DMS153 treated with DMSO at 0.1 percent for 48 hours (cell line): ENCODE measurements around the gene SH3BP2.

Experiments used
- DNase-seq: peaks from one replicate; lab custom pipeline; 2025; ENCODE audit not compliant: unreplicated experiment; lab: John Stamatoyannopoulos, UW

SH3BP2 gene

DNA sequence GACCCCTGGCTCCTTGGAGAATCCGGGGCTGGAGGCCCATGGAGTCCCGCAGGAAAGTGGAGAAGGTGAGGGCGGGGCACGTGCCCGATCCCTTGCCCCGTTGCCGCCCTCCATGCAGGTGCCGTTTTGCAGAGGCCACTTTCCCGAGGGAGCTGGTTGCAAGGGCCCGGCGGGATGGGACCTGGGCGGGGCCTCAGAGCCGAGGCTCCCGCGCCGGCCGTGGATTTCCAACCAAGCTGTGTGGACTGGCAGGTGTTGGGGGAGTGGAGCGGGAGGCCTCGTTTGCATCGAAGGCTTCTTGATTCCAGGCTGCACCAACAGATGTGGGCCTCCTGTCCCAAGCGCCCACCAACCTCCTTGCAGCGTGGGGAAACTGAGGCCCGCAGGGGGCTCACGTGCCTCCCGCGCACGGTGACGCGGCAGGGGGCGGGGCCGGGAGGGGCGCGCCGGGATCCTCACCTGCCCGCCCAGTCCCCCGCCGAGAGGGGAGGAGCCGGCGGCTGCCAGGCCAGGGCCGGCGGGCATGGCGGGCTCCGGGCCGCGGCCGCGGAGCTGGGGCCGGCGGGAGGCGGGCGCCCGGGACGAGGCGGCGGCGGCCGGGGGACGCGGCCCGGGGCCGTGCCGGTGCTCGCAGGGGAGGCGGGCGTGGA, 24.9 kb downstream of the SH3BP2 start:
- no peak for DNase-seq

DNA sequence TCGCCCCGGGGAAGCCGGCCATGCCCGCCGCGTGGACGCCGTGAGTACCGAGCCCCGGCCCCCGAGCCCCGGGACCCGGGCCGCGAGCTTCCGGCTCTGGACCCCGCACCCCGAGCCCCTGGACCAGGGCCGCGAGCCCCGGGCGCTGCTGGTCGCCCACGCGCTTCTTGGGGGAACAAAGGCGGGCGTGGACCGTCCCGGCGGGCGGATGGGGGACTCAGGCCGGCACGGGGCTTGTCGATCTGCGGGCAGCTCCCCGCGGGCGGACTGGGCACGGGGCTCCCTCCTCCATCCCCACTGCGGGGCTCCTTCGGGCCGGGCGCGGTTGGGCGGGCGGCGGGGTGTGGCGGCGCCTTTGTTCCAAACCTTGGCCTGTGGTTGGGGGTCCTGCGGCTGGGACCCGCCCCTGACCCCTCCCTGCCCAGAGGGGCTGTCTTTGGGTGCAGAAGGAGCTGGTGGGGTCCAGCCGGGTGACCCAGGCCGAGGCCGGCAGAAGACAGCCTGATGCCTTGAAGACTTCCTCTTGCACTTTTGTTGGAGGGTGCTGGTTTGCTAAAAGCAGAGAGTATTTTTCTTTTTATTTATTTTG, 25.6 kb downstream of the SH3BP2 start:
- DNase-seq: no peak

DNA sequence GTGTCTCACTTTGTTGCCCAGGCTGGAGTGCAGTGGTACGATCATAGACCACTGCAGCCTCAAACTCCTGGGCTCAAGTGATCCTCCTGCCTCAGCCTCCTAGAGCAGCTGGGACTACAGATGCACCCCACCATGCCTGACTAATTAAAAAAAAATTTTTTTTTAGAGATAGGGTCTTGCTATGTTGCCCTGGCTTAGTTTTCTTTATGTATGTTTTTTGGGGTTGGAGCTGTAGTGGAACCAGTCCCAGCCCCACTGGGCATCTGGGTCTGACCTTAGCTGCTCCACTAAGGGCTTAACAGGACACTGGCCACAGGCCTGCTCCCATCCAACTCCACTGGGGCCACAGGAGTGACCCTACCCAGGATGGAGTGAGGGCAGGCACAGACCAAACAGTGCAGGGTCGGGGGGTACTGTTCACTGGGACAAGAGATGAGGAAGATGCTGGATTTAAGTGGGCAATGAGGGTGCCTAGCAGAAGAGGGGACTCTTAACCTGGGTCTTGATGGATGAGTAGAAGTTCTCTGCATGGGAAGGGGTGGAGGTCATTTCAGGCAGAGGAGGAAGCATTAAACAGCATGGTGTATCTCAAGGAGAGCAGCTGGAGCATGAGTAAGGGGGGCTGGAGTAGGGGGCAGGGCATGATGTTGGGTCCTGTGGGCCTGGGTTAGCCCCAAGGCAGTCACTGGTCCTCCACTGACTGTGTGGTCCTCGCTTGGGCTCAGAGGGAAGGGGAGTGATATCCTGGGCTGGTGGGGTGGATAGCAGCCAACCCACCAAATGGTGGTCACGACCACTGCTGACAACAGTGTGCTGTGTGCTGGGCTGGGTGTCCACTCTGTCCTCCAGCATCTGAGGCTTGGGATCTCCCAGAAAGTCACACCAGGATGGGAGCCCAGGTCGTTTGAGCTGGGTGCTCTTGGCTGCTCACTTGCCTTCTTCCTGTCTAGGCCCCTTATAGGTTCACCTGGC, 26.6 kb downstream of the SH3BP2 start:
- no peak for DNase-seq

DNA sequence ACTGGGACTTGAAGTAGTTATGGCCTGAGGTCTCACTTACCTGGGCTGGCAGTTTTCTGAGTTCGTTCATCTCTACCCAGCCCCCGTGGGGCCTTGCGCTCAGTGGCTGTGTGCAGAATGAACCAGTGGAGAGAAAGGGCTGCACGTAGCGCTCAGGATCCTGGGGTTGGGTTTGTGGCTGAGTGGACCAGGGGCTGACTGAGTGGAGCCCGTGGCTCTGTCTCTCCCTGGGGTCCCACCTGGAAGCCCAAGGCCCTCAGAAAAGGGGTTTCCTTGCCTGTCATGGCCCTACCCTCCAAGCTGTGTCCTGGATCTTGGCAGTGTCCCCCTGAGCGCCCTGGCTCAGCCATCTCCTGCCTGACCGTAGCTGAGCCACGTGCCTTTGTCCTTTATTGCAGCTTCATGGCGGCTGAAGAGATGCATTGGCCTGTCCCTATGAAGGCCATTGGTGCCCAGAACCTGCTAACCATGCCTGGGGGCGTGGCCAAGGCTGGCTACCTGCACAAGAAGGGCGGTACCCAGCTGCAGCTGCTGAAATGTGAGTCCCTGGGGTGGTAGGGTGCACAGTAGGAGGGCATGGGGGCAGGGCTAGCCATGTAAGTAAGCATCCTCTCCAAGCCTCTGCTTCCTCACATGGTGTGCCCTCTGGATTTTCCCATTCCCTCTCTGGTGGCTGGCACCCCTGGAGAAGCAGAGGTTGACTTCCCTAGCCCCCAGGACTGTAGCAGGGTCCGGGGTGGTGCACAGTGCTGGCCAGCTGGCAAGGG, 27.5 kb downstream of the SH3BP2 start:
- no peak for DNase-seq

DNA sequence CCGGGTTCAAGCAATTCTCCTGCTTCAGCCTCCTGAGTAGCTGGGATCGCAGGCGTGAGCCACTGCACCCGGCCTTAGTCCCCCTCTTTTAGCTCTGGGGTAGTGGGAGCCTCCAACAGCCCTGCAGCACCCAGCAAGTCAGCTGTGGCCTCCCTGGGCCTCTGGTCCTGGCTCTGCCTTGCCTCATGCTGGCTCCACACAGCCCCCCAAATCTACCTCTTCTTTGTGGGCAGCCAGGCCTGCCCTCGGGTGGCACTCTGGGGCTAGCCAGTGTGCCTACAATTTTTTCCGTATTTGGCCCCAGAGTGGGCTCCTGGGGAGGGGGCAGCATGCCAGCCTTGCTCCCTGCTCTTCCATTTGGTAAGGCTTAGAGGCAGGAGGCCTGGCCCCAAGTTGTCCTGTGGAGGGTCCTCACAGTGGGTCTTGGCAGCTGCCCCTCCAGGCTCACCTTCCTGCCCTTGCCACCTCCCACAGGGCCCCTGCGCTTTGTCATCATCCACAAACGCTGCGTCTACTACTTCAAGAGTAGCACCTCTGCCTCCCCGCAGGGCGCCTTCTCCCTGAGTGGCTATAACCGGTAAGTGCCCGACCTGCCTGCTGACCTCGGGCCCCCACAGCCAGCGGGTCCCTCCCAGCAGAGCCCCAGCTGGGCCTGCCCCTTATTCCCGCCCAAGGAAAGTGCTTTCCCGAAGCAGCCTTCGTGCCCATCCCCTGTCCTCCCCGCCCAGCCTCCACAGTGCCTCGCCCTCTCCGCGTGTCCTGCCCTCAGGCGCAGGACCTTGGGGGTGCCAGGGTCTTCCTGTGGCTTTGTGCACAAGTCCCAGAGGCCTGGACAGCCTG, 29.8 kb downstream of the SH3BP2 start:
- no peak for DNase-seq

DNA sequence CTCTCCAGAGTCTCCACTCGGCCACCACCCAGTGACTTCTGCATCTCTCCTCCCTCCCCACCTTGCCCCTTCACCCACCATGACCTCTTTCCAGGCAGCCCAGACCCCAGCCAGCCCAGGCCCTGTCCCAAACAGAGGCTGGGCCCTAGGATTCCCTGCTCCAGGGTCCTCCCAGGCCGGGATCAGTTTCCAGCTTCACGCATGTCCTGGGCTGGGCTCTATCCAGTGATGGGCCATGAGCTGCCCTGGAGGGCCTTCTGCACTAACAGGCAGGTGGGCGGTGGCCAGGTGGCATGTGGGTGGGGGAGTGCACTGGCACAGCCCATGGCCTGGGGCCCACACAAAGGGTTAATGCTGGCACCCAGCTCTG, 30.4 kb downstream of the SH3BP2 start:
- DNase-seq: no peak

DNA sequence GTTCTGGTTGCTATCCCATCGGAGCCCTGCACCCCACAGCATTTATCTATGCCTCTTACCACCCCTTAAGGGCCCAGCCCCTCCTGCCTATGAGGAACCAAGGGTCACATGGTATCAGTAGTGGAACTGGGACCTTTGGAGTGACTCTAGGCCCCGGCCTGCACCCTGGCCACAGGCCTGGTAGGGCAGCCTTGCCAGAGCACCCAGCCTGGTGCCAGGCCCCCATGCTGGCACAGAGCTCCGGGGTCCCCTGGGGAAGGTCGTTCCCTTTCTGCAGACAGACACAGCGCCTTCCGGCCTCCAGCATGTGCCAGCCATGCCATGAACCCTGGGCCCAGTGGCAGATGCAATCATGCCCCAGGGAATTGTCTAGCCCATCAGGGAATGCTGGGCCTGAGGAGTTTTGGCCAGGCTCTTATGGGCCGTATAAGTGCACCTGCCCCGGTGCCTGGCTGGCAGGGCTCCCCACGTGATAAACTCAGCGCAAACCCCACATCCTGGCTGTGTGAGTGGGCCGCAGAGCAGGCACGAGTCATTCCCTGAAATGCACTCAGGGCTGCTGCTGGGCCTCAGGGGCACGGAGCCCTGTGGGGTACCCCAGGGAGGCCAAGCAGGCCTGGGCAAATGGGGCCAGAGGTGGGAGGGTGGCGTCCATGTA, 30.9 kb downstream of the SH3BP2 start:
- no peak for DNase-seq

DNA sequence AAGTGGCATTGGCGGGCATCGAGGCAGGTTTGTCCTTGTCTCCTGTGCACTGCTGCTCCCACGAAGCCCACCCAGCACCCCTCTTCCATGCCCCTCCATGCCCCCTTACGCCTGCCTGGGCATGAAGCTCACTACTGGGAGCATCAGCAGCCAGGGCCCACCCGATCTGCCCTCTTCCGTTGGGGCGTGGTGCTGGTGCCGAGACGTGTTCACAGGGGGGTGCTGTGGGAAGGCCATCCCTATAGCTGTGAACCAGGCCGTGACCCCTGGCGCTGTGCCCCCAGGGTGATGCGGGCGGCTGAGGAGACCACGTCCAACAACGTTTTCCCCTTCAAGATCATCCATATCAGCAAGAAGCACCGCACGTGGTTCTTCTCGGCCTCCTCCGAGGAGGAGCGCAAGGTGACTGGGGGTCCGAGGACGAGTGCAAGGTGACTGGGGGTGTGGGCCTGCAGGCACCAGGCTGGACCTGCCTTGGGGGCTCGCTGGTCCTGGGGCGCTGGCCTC, 31.5 kb downstream of the SH3BP2 start:
- DNase-seq: no peak

DNA sequence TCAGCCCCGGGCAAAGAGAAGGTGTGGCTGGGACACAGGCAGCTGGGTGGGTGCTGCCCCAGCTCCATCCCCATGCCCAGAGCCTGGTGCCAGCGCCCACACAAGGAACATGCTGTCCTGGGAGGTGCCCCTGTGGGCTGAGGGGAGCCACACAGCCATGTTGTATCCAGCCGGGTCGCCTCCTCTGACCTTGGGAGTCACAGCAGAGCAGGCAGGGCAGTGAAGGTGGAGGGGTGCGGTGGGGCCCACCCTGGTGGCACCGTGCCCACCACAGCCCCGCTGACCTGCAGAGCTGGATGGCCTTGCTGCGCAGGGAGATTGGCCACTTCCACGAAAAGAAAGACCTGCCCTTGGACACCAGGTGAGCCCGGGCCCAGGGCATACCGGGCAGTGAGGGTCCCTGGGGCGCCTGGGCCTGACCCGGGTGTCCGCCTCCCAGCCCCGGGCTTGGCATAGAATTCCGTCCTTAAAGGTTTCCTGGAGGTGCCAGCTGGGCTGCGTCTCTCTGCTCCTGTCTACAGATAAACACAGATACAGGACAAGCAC, 32.0 kb downstream of the SH3BP2 start:
- no peak for DNase-seq

DNA sequence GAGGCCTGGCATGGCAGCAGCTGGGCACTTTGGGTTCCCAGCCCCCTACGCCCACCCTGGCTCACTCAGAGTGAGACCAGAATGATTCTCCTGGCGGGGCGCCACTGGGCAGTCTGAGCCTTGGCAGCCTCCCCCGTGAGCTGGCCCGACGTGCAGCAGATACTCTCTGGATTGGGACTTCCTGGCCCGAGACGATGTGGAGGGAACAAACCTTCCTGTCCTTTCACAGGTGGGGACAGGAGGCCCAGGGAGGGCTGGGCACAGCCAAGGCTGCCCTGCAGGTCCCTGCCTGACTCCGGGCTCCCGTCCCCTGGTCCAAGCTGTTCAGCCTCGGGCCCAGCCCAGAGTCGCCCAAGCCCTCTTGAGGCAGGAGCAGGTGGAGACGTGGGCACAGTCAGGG, 32.9 kb downstream of the SH3BP2 start:
- DNase-seq: no peak

DNA sequence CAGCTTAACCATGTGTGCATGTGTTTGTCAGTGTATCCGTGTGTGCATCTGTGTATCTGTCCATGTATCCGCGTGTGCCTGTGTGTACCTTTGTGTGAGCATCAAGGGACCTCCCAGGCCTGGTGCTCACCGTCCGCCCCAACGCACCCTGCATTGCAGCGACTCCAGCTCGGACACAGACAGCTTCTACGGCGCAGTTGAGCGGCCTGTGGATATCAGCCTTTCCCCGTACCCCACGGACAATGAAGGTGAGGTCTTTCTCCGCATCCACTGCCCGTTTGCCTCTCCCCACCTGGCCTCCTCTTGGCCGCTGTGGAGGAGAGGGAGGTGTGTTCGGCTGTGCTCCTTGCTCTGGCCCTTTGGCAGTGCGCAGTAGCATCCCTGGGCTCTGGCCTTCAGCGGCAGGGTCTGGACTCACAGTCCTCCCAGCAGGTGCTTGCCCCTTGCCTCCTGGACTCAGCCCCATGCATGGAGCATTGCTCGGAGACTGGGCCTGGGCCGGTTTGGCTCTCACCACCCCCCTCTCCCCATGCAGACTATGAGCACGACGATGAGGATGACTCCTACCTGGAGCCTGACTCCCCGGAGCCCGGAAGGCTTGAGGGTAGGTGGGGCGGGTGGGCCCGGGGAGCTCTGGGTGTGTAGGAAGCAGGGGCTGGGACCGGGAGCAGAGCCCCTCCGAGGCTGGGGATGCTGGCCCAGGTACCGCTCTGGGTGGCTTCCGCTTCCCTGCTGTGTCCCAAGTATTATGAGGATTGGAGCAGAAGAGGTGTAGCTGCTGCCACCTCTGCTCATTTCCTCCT, 34.4 kb downstream of the SH3BP2 start:
- DNase-seq: no peak

DNA sequence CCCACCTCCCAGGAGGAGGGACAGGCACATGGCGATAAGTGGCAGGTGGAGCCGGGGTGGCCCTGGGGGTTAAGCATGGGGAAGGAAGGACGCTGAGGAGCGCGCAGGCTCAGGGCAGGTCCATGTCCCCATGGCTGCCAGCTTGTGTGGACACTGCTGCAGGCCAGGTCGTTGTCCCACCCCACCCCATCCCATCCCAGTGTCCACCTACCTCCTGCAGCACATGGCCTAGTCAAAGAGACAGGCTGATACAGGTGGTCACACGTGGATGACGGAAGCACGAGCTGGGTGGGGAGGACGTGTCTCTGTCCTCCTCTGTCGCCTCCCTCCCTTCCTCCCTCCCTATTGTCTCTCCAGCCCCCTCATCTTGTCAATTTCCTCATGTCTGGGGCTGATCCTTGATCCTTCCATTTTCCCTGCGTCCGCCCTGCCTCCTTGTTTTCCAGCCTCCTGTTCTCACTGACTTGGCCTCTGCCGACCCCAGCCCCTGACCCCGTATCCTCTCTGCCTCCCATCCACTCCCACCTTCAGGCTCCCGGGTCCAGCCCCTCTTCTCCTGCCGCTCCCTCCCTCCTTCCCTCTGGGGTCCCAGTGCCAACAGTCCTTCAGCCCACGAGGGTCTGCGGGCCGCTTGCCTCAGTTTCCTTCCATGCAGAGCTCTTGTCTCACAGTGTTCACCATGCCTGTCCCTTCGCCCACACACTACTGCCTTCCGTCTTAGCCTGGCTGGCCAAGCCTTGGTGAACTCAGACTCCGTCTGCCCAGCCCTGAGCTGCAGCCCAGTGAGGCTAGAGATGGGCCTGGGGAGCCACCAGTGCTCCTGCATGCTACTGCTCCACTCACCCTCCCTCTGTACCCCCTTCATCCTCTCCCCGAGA, 35.2 kb downstream of the SH3BP2 start:
- DNase-seq: no peak

DNA sequence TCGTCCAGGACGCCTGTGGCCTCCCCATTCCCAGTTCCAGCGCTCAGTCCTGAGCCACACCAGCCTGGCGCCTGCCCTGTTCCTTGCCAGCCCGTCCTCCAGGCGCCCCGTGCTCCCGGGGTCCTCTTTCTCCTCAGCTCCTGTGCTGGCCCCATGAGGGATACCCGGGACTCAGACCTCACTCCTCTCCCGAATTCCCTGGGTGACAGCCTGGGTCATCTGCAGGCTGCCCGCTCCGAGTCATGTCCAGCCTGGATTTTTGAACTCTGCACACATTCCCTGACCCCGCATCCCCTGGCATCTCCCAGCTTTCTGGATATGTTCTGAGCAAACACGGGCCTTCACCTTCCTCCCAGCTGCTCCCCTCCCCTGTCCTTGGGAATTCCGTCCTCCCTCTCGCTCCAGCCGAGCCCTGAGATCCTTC, 35.9 kb downstream of the SH3BP2 start:
- DNase-seq: no peak

DNA sequence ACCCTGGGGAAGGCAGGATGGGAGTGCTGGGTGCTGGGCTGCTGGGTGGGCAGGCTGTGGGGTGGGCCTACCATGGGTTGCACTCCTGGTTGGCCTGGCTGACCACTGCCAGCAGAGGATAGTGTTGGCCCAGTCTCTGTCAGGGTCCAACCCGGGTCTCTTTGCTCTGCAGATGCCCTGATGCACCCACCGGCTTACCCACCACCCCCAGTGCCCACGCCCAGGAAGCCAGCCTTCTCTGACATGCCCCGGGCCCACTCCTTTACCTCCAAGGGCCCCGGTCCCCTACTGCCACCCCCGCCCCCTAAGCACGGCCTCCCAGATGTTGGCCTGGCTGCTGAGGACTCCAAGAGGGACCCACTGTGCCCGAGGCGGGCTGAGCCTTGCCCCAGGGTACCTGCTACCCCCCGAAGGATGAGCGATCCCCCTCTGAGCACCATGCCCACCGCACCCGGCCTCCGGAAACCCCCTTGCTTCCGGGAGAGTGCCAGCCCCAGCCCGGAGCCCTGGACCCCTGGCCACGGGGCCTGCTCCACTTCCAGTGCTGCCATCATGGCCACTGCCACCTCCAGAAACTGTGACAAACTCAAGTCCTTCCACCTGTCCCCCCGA, 36.5 kb downstream of the SH3BP2 start:
- no peak for DNase-seq

DNA sequence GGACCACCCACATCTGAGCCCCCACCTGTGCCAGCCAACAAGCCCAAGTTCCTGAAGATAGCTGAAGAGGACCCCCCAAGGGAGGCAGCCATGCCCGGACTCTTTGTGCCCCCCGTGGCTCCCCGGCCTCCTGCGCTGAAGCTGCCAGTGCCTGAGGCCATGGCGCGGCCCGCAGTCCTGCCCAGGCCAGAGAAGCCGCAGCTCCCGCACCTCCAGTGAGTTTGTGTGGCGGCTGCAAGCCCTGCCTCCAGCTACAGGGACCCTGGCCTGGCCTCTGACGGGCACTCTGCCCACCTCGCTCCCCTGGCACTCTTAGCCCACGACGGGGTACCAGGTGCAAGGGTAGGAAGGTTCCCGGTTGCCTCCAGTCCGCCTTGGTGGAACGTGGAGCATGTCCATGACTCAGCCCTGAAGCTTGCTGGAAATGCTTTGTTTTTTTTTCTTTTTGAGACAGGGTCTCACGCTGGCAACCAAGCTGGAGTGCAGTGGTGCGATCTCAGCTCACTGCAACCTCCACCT, 37.1 kb downstream of the SH3BP2 start:
- no peak for DNase-seq

DNA sequence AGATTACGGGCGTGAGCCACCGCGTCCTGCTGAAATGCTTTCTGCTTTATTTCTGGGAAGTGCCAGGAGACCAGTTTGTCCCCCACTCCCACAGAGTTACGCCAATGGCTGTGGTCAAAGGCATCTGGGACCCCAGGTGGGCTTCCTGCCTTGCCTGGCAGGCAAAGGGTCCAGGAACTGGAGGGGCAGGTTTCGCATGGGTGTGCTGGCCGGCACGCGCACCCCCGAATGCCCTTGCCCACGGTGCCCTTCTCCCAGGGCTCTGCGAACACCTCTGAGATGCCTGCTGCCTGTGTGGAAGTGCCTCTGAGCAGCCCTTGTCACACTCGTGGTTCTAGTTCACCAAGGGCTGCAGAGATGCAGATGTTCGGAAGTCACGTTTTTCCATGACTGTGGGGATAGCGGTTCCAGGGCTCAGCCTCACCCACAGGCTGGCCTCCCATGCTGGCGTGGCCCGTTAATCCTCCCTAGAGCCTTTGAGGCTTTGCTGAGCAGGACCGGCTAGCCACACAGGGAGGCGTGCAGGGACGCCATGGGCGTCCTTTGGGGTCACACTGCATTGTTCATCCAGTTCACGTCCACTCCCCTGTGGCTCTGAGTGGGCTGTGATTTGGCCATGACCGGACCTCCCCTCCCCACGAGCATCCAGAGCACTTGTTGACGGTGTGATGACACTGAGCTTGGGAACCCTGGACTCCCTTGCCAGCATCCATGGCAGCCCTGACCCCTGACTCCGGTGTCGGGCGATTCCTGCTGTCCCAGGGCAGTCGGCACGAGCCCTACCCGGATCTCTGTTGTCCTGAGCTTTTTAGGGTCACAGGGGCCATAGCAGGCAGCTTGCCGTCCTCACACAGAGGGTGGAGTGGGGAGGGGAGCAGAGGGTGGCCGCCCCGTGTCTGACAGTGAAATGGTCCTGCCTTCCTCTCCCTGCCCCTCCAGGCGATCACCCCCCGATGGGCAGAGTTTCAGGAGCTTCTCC, 38.0 kb downstream of the SH3BP2 start:
- no peak for DNase-seq
